ENCODE results near the gene SKOR1. TPM values are rescaled to one million over a fixed set of nuclear protein-coding genes. Genes with fewer than 3 reads are reported as not detected.

Gene SKOR1
- total and polyA plus RNA-seq, 9 donors, result 0.05 to 1.2 (median 0.88) TPM

DNA sequence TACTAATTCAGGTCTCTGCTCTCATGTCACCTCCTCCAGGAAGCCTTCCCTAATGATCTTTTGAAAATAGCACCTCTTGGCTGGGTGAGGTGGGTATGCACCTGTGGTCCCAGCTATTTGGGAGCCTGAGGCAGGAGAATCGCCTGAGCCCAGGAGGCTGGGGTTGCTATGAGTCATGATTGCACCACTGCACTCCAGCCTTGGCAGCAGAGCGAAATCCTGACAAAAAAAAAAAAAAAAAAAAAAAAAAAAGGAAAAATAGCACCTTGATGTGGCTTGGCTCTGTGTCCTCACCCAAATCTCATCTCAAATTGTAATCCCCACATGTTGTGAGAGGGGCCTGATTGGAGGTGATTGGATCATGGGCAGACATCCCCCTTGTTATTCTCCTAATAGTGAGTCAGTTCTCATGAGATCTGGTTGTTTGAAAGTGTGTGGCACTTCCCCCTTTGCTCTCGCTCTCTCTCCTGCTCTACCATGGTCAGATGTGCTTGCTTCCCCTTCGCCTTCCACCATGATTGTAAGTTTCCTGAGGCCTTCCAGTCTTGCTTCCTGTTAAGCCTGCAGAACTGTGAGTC, 25.8 kb downstream of the SKOR1 start:
- no peaks in the 10 kb centered on the region for H3K9me3 ChIP-seq
- no peak overlapping the region for H3K4me3 ChIP-seq
- 66 to 79% (median 69%) methylated on average over 4 of the region's 4 CpGs for WGBS, 3 donors
- no peaks in the 10 kb centered on the region for H3K36me3 ChIP-seq
- H3K27me3 ChIP-seq, result no peaks in the 10 kb centered on the region
- no peak overlapping the region for H3K27ac ChIP-seq
- intact Hi-C loops (cut with DNase I), result no loop called here
- H3K4me1 ChIP-seq (ENCODE audit: insufficient read depth), result no peaks in the 10 kb centered on the region
- TF ChIP-seq, protein P1, sequence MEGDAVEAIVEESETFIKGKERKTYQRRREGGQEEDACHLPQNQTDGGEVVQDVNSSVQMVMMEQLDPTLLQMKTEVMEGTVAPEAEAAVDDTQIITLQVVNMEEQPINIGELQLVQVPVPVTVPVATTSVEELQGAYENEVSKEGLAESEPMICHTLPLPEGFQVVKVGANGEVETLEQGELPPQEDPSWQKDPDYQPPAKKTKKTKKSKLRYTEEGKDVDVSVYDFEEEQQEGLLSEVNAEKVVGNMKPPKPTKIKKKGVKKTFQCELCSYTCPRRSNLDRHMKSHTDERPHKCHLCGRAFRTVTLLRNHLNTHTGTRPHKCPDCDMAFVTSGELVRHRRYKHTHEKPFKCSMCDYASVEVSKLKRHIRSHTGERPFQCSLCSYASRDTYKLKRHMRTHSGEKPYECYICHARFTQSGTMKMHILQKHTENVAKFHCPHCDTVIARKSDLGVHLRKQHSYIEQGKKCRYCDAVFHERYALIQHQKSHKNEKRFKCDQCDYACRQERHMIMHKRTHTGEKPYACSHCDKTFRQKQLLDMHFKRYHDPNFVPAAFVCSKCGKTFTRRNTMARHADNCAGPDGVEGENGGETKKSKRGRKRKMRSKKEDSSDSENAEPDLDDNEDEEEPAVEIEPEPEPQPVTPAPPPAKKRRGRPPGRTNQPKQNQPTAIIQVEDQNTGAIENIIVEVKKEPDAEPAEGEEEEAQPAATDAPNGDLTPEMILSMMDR (IDR thresholded peaks at IDR 0.05), result no peak
- TF ChIP-seq POLR2A (IDR thresholded peaks at IDR 0.05), result no peak
- no peak for TF ChIP-seq EP300 (IDR thresholded peaks at IDR 0.05)
- DNase-seq, result no peak

DNA sequence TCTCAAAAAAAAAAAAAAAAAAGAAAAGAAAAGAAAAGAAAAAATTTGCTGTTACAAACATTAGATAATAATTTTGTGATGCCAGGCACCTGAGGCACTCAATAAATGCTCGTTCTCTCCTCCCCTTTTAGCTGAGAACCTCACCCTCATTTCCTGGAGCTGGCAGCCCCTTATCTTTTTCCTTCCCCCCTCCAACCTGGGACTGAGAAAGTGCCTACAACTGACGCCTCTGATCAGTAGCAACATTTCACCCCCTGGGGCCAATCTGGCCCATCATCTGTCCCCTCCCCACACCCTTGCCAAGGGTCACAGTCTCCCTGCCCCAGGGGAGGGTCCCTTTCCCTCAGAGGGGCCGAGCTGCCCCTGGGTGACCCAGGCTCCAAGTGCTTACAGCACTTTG, 27.1 kb downstream of the SKOR1 start:
- no peaks in the 10 kb centered on the region for H3K9me3 ChIP-seq
- DNase-seq, result no peak

DNA sequence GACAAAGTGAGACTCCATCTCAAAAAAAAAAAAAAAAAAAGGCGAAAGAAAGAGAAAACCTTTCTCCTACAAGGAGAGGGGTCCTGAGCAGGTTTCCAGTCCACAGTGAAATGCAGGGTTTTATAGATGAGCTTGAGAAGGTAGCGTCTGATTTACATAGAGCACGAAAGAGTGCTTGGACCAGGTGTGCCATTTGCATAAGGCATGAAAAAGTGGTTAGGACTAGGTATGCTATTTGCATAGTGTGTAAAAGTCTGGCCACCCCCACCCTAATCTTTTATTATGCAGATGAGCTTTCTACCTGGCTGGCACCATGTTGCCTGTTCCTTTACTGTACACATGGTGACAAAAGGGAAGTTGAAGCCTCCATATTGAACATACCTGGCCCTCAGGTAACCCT, 28.1 kb downstream of the SKOR1 start:
- Histone ChIP-seq H3K27ac (no peak overlapping the region), H3K36me3 (no peaks in the 10 kb centered on the region), H3K9me3 (no peaks in the 10 kb centered on the region), H3K4me1 (ENCODE audit: insufficient read depth) (no peaks in the 10 kb centered on the region), H3K4me3 (no peak overlapping the region), H3K27me3 (no peaks in the 10 kb centered on the region)
- TF ChIP-seq, protein P1 (IDR thresholded peaks at IDR 0.05), result no peak
- no peak for TF ChIP-seq POLR2A (IDR thresholded peaks at IDR 0.05)
- no peak for TF ChIP-seq EP300 (IDR thresholded peaks at IDR 0.05)
- WGBS, 3 donors, result 90 to 97% (median 90%) methylated on average over 3 of the region's 3 CpGs
- no peak for DNase-seq
- intact Hi-C loops (cut with DNase I), result no loop called here

More for the DNA sequence above, 27.1 kb downstream of the SKOR1 start:
- WGBS, 3 donors, result 77 to 89% (median 84%) methylated on average over 3 of the region's 3 CpGs
- Histone ChIP-seq H3K36me3 (no peaks in the 10 kb centered on the region), H3K4me1 (ENCODE audit: insufficient read depth) (no peaks in the 10 kb centered on the region), H3K27me3 (no peaks in the 10 kb centered on the region), H3K4me3 (no peak overlapping the region), H3K27ac (no peak overlapping the region)
- intact Hi-C loops (cut with DNase I), result no loop called here
- TF ChIP-seq, protein P1 (IDR thresholded peaks at IDR 0.05), result no peak
- TF ChIP-seq EP300 (IDR thresholded peaks at IDR 0.05) (no peak), POLR2A (IDR thresholded peaks at IDR 0.05) (no peak)

DNA sequence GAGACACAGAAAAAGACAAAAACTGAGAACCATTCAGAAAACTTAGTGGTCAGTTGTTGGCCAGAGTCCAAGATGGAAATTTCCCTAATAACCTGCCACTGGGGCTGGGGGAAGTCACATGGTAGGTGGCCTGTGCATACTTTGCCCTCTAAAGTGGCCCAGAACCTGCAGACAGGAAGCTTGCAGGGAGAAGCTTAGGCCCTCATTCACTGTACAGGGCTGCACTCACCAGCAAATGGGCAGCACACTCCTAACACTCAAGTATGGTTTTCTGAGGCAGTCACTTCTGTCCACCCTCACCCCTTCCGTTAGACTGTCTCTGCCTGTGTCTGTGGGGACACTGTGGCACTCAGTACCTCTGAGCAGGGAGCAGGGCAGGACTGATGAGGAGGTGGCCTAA, 29.0 kb downstream of the SKOR1 start:
- Histone ChIP-seq H3K4me1 (ENCODE audit: insufficient read depth) (no peaks in the 10 kb centered on the region), H3K36me3 (no peaks in the 10 kb centered on the region), H3K9me3 (no peaks in the 10 kb centered on the region), H3K27me3 (no peaks in the 10 kb centered on the region), H3K4me3 (no peak overlapping the region), H3K27ac (no peak overlapping the region)
- intact Hi-C loops (cut with DNase I), result no loop called here
- TF ChIP-seq, protein P1 (IDR thresholded peaks at IDR 0.05), result no peak
- TF ChIP-seq POLR2A (IDR thresholded peaks at IDR 0.05) (no peak), EP300 (IDR thresholded peaks at IDR 0.05) (no peak)
- no peak for DNase-seq
- 87 to 100% (median 95%) methylated on average over 1 of the region's 1 CpG for WGBS, 3 donors
